HEK293 (cell line): ENCODE data around the gene UBE2D4.

Experiments used
- HOXD13 ChIP-seq: sonication (generic); formaldehyde crosslinking; IDR thresholded peaks from 2 replicates; pipeline ENCODE4 v1.8.0; 2022; ENCODE audit warnings: missing genetic modification reagents, borderline replicate concordance
- SETDB1 ChIP-seq: IDR thresholded peaks from one replicate; pipeline ENCODE4 v1.6.1; 2017; ENCODE audit warnings: mild to moderate bottlenecking, low read length, moderate library complexity, mixed read lengths; ENCODE audit not compliant: insufficient read length
- SP7 ChIP-seq: fragments of 450-650 bp; formaldehyde crosslinking; IDR thresholded peaks from 2 replicates; pipeline ENCODE4 v1.5.1; 2016; ENCODE audit warnings: missing biosample characterization, missing genetic modification characterization
- ZBTB7A ChIP-seq: fragments of 450-650 bp; formaldehyde crosslinking; IDR thresholded peaks from 2 replicates; pipeline ENCODE4 v1.5.1; 2016; ENCODE audit warnings: low read depth, missing biosample characterization, missing genetic modification characterization
- ZNF121 ChIP-seq: fragments of 450-650 bp; formaldehyde crosslinking; IDR thresholded peaks from 2 replicates; pipeline ENCODE4 v1.5.1; 2016; ENCODE audit warnings: missing biosample characterization, missing genetic modification characterization
- ZNF133 ChIP-seq: fragments of 450-650 bp; formaldehyde crosslinking; IDR thresholded peaks from 2 replicates; pipeline ENCODE4 v1.5.1; 2016; ENCODE audit warnings: missing biosample characterization, missing genetic modification characterization
- ZNF24 ChIP-seq: fragments of 450-650 bp; formaldehyde crosslinking; IDR thresholded peaks from 2 replicates; pipeline ENCODE4 v1.5.1; 2016; ENCODE audit warnings: missing biosample characterization, missing genetic modification characterization
- ZNF280D ChIP-seq: fragments of 450-650 bp; formaldehyde crosslinking; IDR thresholded peaks from 2 replicates; pipeline ENCODE4 v1.5.1; 2016; ENCODE audit warnings: missing biosample characterization, missing genetic modification characterization
- ZNF366 ChIP-seq: fragments of 450-650 bp; formaldehyde crosslinking; conservative IDR thresholded peaks from 2 replicates; pipeline ENCODE4 v1.5.1; 2016; ENCODE audit warnings: missing biosample characterization, missing genetic modification characterization
- ZNF394 ChIP-seq: fragments of 450-650 bp; formaldehyde crosslinking; IDR thresholded peaks from 2 replicates; pipeline ENCODE4 v1.5.1; 2016; ENCODE audit warnings: missing biosample characterization, missing genetic modification characterization, mild to moderate bottlenecking, moderate library complexity, borderline replicate concordance
- ZNF404 ChIP-seq: fragments of 450-650 bp; formaldehyde crosslinking; IDR thresholded peaks from 2 replicates; pipeline ENCODE4 v1.5.1; 2017; ENCODE audit warnings: missing biosample characterization, missing genetic modification characterization
- ZNF548 ChIP-seq: fragments of 450-650 bp; formaldehyde crosslinking; IDR thresholded peaks from 2 replicates; pipeline ENCODE4 v1.5.1; 2016; ENCODE audit warnings: missing biosample characterization, missing genetic modification characterization
- TF ChIP-seq, protein P1 (sequence below): fragments of 450-650 bp; formaldehyde crosslinking; IDR thresholded peaks from 2 replicates; pipeline ENCODE4 v1.5.1; 2016; ENCODE audit warnings: missing biosample characterization, missing genetic modification characterization
- TF ChIP-seq, protein P2 (sequence below): IDR thresholded peaks from 2 replicates; pipeline ENCODE4 v1.6.1; 2011; ENCODE audit warnings: mild to moderate bottlenecking, low read depth, low read length, borderline replicate concordance

- TF ChIP-seq, protein P1, sequence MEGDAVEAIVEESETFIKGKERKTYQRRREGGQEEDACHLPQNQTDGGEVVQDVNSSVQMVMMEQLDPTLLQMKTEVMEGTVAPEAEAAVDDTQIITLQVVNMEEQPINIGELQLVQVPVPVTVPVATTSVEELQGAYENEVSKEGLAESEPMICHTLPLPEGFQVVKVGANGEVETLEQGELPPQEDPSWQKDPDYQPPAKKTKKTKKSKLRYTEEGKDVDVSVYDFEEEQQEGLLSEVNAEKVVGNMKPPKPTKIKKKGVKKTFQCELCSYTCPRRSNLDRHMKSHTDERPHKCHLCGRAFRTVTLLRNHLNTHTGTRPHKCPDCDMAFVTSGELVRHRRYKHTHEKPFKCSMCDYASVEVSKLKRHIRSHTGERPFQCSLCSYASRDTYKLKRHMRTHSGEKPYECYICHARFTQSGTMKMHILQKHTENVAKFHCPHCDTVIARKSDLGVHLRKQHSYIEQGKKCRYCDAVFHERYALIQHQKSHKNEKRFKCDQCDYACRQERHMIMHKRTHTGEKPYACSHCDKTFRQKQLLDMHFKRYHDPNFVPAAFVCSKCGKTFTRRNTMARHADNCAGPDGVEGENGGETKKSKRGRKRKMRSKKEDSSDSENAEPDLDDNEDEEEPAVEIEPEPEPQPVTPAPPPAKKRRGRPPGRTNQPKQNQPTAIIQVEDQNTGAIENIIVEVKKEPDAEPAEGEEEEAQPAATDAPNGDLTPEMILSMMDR (tag by site-specific recombination) = no peak
- TF ChIP-seq ZNF366 (tag by site-specific recombination) (no peak), SETDB1 (no peak), SP7 (tag by site-specific recombination) (no peak), ZNF404 (tag by site-specific recombination) (no peak), HOXD13 (CRISPR knock-in tag) (no peak), ZNF280D (tag by site-specific recombination) (no peak), ZBTB7A (tag by site-specific recombination) (no peak), ZNF548 (tag by site-specific recombination) (no peak), ZNF24 (tag by site-specific recombination) (no peak), ZNF394 (tag by site-specific recombination) (no peak), ZNF121 (no peak), ZNF133 (tag by site-specific recombination) (no peak)
- TF ChIP-seq, protein P2, sequence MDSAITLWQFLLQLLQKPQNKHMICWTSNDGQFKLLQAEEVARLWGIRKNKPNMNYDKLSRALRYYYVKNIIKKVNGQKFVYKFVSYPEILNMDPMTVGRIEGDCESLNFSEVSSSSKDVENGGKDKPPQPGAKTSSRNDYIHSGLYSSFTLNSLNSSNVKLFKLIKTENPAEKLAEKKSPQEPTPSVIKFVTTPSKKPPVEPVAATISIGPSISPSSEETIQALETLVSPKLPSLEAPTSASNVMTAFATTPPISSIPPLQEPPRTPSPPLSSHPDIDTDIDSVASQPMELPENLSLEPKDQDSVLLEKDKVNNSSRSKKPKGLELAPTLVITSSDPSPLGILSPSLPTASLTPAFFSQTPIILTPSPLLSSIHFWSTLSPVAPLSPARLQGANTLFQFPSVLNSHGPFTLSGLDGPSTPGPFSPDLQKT = no peak
Measured at GRCh38 chr7:43905956-43906330, 20.3 kb upstream of the UBE2D4 start.
